Iris pigment epithelial cell (primary cell): Measurements from ENCODE around the gene ATL2.
"Not testable (repeated sequence)": the region's sequence is repeated elsewhere in the genome, so short reads cannot be mapped to it uniquely, and the experiment has no call there.

ENCODE experiments used
- DNase-seq: peaks from one replicate; pipeline ENCODE4 v3.0.0-alpha.2; 2011; ENCODE audit warnings: low read depth

The ATL2 gene

DNA sequence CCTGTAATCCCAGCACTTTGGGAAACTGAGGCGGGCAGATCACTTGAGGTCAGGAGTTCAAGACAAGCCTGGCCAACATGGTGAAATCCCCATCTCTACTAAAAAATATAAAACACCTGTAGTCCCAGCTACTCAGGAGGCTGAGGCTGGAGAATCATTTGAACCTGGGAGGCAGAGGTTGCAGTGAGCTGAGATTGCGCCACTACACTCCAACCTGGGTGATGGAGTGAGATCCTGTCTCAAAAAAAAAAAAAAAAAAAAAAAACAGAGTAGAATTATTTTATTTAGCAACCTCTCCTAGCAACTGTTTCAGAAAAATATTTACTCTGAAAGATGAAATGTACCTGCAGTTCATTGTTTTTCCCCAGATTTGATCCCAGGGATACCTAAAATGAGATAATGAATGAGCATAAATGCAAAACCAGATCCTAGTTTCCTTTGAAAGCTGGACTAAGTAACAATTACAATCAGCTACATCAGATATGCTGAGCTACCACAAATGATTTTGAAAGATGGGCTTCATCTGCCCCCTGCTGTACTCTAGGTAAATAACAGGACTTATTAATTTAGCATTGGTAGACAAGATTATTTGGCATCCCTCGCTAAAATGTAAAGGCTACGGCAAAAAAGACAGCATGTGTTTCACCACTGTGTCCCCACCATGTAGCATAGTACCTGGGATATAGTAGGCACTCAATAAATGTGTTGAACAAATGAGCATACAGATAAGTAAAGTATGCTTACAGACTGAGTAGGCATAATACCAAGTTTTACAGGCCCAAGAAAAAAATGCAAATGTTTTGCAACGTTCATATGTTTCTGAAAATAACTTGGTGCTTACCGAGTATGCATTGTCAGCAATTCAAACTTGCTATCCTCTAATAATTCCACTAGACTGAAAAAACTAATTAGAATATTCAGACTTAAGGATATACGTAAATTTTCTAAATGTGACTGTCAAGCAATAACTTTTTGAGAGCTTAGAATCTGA lies 102.5 kb downstream of the ATL2 start:
- DNase-seq = peak; percentile 89

DNA sequence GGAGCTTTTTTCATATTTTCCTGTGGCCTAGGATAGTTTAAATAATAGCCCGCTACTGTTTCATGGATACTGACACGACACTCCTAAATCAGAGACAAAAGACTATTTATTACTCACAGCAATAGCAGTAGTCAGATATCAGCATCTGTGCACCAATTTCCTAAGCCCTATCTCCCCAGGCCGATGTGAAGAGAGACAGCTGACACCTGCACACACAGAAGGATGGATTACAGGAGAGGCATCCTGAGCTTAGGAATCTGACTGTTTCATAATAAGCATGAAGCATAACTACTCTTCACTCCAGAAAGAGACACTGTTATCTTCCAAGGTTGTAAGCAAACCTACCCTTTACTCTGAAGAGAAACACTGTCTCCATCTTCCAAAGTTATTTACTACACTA lies 105.4 kb downstream of the ATL2 start:
- DNase-seq = no peak

GRCh38 chr2:38269421-38269820 lies 107.7 kb downstream of the ATL2 start:
- peak; percentile 51 for DNase-seq

- peak; percentile 89 for DNase-seq
Observed at GRCh38 chr2:38268691-38269327, 108.3 kb downstream of the ATL2 start.

DNA sequence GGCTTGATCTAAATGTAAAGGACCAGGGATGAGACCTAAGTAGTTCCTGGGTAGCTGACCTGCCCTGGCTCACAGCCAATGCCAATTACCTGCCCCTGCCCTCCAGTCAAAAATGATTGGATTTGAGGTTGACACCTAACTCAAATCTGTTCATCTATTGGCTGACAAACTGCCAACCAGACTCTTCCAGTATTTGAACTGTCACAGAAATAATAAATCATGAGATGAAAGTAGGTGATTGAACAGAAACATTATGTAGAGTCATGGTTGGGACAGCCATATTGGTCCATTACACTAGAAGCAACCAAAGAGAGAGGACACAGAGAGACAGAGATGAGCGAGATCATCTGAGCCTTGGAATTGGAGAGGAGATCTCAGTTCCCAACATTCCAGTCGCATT lies 109.1 kb downstream of the ATL2 start:
- no peak for DNase-seq

DNA sequence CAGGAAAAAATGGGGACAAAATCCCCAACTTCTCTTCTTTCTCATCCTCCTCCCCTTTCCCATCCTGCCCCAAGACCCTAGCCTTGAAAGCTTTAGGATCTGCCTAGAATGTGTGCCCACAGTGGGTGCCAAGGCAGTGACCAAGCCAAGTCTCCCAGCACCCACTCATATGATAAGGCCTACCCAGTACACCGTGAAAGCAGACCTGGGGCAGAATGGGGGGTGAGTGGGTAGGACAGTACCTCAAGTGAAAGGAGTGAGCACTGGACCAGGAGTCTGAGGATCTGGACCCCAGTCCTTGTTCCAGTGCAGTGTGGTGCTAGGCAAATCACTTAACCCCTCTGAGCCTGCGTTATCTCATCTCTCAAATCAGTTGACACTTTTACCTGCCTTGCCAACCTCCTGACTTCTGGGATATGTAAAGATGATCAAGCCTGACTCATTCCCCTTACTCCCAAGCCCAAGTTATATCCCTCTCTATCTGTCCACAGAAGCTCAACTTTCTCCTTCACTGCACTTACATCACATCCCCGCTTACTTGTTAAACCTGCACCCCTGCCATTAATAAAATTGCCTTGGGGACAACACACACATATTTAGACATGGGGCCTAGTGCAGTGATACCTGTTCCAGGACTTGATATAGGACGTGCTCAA lies 109.7 kb downstream of the ATL2 start:
- no peak for DNase-seq

GRCh38 chr2:38266382-38267061 lies 110.6 kb downstream of the ATL2 start:
- no peak for DNase-seq

- no peak for DNase-seq
Observed at GRCh38 chr2:38265461-38265860, 111.6 kb downstream of the ATL2 start.

DNA sequence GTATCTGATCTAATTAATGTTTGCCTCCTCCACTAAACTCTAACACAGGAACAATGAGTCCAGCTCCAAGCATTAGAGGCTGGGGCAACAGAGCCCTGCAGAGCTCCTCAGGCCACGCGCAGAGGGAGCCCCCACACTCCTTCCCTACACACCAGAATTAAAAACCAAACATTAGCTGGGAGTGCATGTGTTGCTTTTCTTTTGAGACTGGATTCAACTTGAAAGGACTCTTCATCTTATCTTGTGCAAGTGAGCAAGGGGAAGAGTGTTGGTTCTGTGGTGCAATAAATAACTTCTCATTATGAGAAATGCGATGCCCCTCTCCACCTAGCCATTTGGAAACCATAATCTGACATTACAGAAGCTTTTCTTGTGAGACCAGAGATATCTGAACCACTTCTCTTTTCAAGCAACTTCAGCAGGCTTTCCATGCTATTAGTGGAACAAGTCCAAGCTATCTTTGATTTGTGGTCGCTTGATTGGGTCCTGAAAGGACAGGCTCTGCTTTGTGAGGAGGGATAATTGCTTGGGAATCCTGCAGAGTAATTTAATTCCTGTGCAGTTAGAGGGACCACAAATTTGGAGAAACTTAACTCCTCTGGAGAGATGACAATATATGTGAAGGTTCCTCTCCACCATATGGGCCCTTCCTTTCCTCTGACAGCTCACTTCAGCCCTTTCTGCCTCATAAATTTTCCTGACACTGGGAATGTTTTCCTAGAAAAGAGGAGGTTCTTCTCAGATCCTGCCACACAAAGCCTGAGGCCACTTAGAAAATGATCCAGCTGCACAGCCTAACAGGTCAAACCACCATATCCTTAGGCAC lies 112.5 kb downstream of the ATL2 start:
- DNase-seq = no peak

- DNase-seq = no peak
Observed at GRCh38 chr2:38263293-38263692, 113.8 kb downstream of the ATL2 start.

DNA sequence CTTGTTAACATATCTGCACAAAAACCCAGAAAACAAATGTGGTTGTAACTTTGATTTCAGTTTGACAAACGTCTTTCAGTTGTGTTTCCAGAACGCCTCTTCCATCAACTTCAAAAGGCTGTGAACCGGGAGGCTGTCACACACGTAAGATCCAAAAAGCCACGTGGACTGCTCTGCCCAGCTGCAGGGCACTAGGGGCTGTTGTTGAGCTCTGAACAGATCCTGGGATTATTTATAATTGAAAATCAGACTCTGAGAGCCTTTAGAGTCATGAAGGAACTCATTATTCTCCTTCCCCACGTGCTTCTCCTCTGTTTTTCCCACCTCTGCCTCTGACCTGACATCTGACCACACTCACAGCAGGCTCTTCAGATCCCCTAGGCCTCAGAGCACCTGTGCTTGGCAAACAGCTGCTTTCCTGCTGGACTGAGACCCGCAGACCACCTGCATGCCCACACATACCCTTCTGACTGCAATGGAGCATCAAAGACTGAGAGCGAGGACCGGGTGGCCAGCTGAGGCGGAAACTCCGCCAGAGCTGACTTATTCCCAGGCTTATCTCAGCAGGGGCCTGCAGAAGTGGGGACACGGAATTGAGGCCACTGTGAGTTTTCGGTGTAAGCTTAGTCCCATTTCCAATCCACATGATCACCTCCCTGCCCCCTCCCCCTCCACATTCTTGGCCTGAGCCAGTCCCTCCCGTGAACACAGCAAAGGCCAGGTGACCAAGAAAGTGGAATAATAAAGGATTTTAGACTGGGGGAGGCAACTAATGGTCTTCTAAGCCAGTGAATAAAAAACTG lies 114.8 kb downstream of the ATL2 start:
- no peak for DNase-seq

DNA sequence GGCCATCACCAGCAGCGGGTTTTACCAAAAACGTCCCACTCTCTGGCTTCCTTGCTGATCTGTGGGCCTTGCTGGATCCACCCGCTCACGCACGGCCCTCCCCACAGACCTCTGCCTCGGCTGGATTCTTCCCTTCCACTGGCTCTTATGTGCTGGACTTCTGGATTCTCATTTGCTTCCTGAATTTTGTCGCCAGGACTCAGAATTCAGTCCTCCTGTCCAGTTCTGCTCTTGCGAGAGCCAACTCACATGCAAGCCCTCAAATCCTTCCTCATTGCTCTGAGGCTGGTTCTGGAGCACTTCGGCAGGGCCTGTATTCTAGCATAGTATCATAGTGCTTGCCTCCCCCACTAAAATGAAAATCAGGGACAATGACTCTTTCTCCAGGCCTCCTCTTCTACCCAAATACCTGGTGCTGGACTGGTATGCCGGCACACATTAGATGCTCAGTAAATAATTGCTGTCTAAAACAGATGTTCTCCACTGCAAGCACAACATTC lies 115.5 kb downstream of the ATL2 start:
- DNase-seq = no peak

DNA sequence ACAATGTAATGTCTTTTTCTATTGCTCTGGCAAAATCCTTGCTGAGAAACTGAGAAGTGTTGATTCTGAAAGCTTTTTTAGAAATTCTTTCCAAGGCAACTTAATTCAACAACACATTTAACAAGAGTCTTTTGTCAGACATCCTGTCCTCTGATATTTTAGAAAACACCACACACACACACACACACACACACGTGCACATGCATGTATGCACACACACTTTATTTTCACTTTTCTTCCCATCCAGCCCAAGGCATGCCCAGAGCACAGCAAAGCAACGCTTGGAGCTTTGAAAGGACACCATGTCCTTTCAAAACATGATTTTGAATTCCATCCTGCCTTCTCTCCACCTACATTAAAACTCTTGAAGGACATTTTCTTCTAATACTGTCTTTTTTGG lies 116.1 kb downstream of the ATL2 start:
- no peak for DNase-seq

DNA sequence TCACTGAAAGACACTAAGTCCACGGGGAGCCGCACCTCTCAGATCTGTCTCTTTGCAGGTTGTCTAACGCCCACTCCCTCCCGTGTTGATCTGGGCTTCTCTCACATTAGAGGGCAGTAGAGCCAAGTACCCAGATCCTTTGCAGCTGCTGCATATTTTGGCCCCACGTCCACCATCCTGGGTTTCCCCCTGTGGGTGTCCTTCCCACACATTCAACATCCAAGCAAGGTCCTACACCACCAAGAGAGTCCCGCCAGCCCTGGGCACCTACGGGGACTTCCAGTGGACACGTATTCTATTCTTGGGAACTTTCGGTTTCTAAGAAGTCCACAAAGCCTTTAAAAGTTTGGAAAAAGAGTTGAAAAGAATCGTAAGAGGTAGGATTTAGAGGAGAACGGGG lies 116.6 kb downstream of the ATL2 start:
- DNase-seq = no peak

- no peak for DNase-seq
Observed at GRCh38 chr2:38259311-38259710, 117.8 kb downstream of the ATL2 start.

GRCh38 chr2:38257680-38258079 lies 119.4 kb downstream of the ATL2 start:
- DNase-seq = not testable (repeated sequence)

- no peak for DNase-seq
Observed at GRCh38 chr2:38256610-38257009, 120.5 kb downstream of the ATL2 start.

DNA sequence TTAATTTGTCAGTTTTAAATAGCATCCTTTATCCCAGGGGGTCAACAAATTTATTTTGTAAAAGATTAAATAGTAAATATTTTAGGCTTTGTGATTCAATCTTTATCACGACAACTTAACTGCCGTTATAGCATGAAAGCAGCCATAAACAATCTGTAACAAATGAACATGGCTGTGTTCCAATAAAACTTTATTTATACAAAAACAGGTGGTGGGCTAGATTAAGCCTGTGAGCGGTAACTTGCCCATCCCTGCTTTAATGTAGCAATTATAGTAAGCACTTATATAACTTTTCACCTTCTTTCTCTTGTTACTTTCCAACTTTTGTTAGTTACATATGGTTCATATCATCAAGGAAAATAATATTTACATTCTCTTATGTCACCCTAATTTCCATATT lies 121.9 kb downstream of the ATL2 start:
- DNase-seq = no peak

- DNase-seq = no peak
Observed at GRCh38 chr2:38254796-38255195, 122.3 kb downstream of the ATL2 start.

DNA sequence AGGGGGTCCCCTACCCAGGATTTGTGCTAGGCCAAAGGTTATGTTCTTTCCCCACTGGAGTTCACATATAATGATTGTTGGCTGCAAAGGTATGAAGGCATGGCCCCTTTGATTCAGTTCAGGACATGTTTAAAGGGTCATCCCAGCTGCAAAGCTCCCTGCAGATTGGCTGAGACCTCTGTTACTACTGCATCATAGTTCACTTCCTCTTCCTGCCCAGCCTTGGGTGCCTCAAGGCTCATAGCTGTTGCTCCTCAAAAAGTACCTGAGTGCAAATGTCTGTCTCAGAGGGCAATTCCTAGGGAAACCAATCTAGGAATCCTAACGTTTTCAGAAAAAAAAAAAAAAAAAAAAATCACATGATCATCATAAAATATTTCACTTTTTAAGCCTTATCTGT lies 125.1 kb downstream of the ATL2 start:
- DNase-seq = no peak
